Neural cell (in vitro differentiated cells): ENCODE results near the gene RBKS. TPM values are rescaled to one million over a fixed set of nuclear protein-coding genes. Genes with fewer than 3 reads are reported as not detected.

Experiments used
- H2AFZ ChIP-seq: fragments of 200-600, 300-800 bp; sonication (generic), shearing (Covaris generic); 2 replicates; pipeline ENCODE4 v1.6.0; 2014; ENCODE audit warnings: low read depth, mild to moderate bottlenecking, antibody characterized with exemption, low read length, moderate library complexity
- H3F3A ChIP-seq: fragments of 200-600 bp; shearing (Covaris generic); 2 replicates; pipeline ENCODE4 v1.6.1; 2016; ENCODE audit warnings: mild to moderate bottlenecking, moderate library complexity, mixed read lengths, antibody characterized with exemption, low read length; ENCODE audit not compliant: insufficient read depth, poor library complexity, severe bottlenecking
- H3K27ac ChIP-seq: fragments of 200-600, 300-800 bp; sonication (generic), shearing (Covaris generic); 2 replicates; pipeline ENCODE4 v1.5.1; 2014; ENCODE audit warnings: mild to moderate bottlenecking, low read length, moderate library complexity
- H3K27me3 ChIP-seq: fragments of 300-800, 200-600 bp; sonication (generic), shearing (Covaris generic); 2 replicates; pipeline ENCODE4 v1.6.0; 2014; ENCODE audit warnings: mild to moderate bottlenecking, low read depth, low read length, moderate library complexity; ENCODE audit not compliant: insufficient read depth
- H3K36me3 ChIP-seq: fragments of 300-800, 200-600 bp; sonication (generic), shearing (Covaris generic); 2 replicates; pipeline ENCODE4 v1.5.1; 2014; ENCODE audit warnings: mild to moderate bottlenecking, antibody characterized with exemption, low read length, moderate library complexity; ENCODE audit not compliant: insufficient read depth
- H3K4me2 ChIP-seq: fragments of 300-800, 200-600 bp; sonication (generic), shearing (Covaris generic); 2 replicates; pipeline ENCODE4 v1.6.0; 2014; ENCODE audit warnings: mild to moderate bottlenecking, low read length
- H3K4me3 ChIP-seq: fragments of 300-800, 200-600 bp; sonication (generic), shearing (Covaris generic); 2 replicates; pipeline ENCODE4 v1.5.1; 2014; ENCODE audit warnings: mild to moderate bottlenecking, low read length, moderate library complexity
- H3K79me2 ChIP-seq: fragments of 200-600 bp; shearing (Covaris generic); replicated peaks from 2 replicates; pipeline ENCODE4 v1.6.0; 2014; ENCODE audit warnings: mild to moderate bottlenecking, low read length, moderate library complexity; ENCODE audit not compliant: insufficient read depth
- H3K9ac ChIP-seq: fragments of 300-800, 200-600 bp; sonication (generic), shearing (Covaris generic); 2 replicates; pipeline ENCODE4 v1.6.1; 2016; ENCODE audit warnings: mild to moderate bottlenecking, low read length, mixed read lengths
- H3K9me2 ChIP-seq: fragments of 200-600 bp; shearing (Covaris generic); 2 replicates; pipeline ENCODE4 v1.6.1; 2016; ENCODE audit warnings: mild to moderate bottlenecking, low read length, mixed read lengths; ENCODE audit not compliant: insufficient read depth
- H3K9me3 ChIP-seq: fragments of 200-600, 300-800 bp; sonication (generic), shearing (Covaris generic); 2 replicates; pipeline ENCODE4 v1.6.1; 2016; ENCODE audit warnings: mild to moderate bottlenecking, mixed run types, low read length, moderate library complexity, mixed read lengths
- H4K20me1 ChIP-seq: fragments of 200-600 bp; shearing (Covaris generic); 2 replicates; pipeline ENCODE4 v1.6.1; 2016; ENCODE audit warnings: mild to moderate bottlenecking, mixed run types; ENCODE audit not compliant: insufficient read depth
- EP300 ChIP-seq: fragments of 450-650 bp; conservative IDR thresholded peaks from 2 replicates; pipeline ENCODE4 v1.6.1; 2014; ENCODE audit warnings: antibody characterized with exemption, mild to moderate bottlenecking, moderate library complexity; ENCODE audit not compliant: poor library complexity, severe bottlenecking
- EZH2 ChIP-seq: fragments of 200-600, 300-800 bp; shearing (Covaris generic), sonication (generic); IDR thresholded peaks from 2 replicates; pipeline ENCODE4 v1.6.1; 2014; ENCODE audit warnings: antibody characterized with exemption, low read length, borderline replicate concordance, mild to moderate bottlenecking; ENCODE audit not compliant: insufficient read depth, poor library complexity, severe bottlenecking
- MXI1 ChIP-seq: fragments of 450-650 bp; conservative IDR thresholded peaks from 2 replicates; pipeline ENCODE4 v1.6.1; 2014; ENCODE audit warnings: antibody characterized with exemption, mild to moderate bottlenecking; ENCODE audit not compliant: poor library complexity, severe bottlenecking
- POLR2AphosphoS5 ChIP-seq: IDR thresholded peaks from 2 replicates; pipeline ENCODE4 v1.6.1; 2012
- RAD21 ChIP-seq: fragments of 450-650 bp; conservative IDR thresholded peaks from 2 replicates; pipeline ENCODE4 v1.6.1; 2014; ENCODE audit warnings: antibody characterized with exemption, mild to moderate bottlenecking, moderate library complexity
- SMC3 ChIP-seq: fragments of 450-650 bp; conservative IDR thresholded peaks from 2 replicates; pipeline ENCODE4 v1.6.1; 2014; ENCODE audit warnings: antibody characterized with exemption, mild to moderate bottlenecking, moderate library complexity; ENCODE audit not compliant: poor library complexity
- TAF1 ChIP-seq: IDR thresholded peaks from 2 replicates; pipeline ENCODE4 v1.6.1; 2012; ENCODE audit warnings: low read depth
- polyA plus RNA-seq: library from polyadenylated mRNA; depleted of rRNA; stranded (reverse); fragments of >200 nt; gene quantifications from 2 replicates; pipeline ENCODE4 v1.2.3, GENCODE V29; 2014
- TF ChIP-seq, protein P1 (sequence below): IDR thresholded peaks from 2 replicates; pipeline ENCODE4 v1.6.1; 2012; ENCODE audit warnings: borderline replicate concordance
- TF ChIP-seq, protein P2 (sequence below): fragments of 450-650 bp; IDR thresholded peaks from 2 replicates; pipeline ENCODE4 v1.5.1; 2014; ENCODE audit warnings: antibody characterized with exemption, mild to moderate bottlenecking, moderate library complexity; ENCODE audit not compliant: poor library complexity, severe bottlenecking

RBKS gene
- polyA plus RNA-seq, 1 donor from 2014 or later = 5.4 TPM

DNA sequence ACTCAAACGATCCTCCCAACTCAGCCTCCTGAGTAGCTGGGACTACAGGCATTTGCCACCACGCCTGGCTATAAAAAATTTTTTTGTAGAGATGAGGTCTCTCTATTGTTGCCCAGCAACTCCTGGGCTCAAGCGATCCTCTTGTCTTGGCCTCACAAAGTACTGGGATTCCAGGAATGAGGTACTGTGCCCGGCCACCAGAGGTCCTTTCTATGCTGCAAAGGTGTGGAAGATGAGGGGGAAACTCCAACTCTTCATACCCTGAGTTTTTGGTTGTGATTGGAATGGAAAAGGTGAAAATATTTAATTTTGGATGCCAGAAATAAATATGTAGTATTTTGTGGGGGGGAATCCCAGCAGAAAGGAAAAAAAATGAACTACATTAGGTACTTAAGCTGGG, 82.7 kb downstream of the RBKS start:
- no peaks in the 10 kb centered on the region for H3K36me3 ChIP-seq
- H3K4me2 ChIP-seq = no peak overlapping the region
- no peak for TF ChIP-seq EP300
- no peak for TF ChIP-seq EZH2
- TF ChIP-seq, protein P1, sequence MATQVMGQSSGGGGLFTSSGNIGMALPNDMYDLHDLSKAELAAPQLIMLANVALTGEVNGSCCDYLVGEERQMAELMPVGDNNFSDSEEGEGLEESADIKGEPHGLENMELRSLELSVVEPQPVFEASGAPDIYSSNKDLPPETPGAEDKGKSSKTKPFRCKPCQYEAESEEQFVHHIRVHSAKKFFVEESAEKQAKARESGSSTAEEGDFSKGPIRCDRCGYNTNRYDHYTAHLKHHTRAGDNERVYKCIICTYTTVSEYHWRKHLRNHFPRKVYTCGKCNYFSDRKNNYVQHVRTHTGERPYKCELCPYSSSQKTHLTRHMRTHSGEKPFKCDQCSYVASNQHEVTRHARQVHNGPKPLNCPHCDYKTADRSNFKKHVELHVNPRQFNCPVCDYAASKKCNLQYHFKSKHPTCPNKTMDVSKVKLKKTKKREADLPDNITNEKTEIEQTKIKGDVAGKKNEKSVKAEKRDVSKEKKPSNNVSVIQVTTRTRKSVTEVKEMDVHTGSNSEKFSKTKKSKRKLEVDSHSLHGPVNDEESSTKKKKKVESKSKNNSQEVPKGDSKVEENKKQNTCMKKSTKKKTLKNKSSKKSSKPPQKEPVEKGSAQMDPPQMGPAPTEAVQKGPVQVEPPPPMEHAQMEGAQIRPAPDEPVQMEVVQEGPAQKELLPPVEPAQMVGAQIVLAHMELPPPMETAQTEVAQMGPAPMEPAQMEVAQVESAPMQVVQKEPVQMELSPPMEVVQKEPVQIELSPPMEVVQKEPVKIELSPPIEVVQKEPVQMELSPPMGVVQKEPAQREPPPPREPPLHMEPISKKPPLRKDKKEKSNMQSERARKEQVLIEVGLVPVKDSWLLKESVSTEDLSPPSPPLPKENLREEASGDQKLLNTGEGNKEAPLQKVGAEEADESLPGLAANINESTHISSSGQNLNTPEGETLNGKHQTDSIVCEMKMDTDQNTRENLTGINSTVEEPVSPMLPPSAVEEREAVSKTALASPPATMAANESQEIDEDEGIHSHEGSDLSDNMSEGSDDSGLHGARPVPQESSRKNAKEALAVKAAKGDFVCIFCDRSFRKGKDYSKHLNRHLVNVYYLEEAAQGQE = no peak

DNA sequence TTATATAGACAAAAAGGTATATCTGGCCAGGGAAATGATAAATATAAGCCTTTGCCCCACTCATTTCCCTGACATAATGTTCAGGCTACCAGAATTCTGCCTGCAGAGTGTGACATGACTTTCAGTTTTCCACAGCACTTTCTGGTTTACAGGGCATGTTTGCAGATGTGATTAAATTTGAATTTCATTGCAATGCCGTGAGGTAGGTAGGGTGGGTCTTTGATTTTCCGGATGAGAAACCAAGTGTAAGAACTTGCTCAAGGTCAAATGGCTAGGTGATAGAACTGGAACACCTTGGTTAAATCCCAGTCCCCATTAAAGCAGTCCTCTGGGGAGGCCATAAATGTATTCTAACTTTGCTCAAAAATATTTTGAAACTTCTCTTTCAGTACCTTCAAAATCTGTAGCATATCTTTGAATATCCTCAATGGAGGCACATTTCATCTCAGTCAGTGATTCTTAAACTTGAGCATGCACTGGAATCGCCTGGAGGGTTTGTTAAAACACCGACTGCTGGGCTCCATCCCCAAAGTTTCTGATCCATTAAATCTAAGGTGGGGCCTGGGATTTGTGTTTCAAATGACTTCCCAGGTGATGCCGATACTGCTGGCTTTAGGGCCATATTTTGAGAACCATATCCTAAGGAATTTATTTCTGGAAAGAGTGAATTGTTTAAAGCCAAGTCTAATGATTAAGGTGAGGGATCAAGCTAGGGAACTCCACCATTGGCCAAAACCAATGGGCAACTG, 83.7 kb downstream of the RBKS start:
- no peaks in the 10 kb centered on the region for H4K20me1 ChIP-seq
- TF ChIP-seq RAD21 = no peak
- TF ChIP-seq MXI1 = no peak
- no peak for TF ChIP-seq TAF1
- TF ChIP-seq EZH2 = no peak
- no peak for TF ChIP-seq POLR2AphosphoS5
- TF ChIP-seq SMC3 = no peak
- TF ChIP-seq, protein P1 = no peak
- no peak for TF ChIP-seq EP300
- TF ChIP-seq, protein P2, sequence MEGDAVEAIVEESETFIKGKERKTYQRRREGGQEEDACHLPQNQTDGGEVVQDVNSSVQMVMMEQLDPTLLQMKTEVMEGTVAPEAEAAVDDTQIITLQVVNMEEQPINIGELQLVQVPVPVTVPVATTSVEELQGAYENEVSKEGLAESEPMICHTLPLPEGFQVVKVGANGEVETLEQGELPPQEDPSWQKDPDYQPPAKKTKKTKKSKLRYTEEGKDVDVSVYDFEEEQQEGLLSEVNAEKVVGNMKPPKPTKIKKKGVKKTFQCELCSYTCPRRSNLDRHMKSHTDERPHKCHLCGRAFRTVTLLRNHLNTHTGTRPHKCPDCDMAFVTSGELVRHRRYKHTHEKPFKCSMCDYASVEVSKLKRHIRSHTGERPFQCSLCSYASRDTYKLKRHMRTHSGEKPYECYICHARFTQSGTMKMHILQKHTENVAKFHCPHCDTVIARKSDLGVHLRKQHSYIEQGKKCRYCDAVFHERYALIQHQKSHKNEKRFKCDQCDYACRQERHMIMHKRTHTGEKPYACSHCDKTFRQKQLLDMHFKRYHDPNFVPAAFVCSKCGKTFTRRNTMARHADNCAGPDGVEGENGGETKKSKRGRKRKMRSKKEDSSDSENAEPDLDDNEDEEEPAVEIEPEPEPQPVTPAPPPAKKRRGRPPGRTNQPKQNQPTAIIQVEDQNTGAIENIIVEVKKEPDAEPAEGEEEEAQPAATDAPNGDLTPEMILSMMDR = no peak
- H2AFZ ChIP-seq = no peak overlapping the region
- no peaks in the 10 kb centered on the region for H3F3A ChIP-seq
- no peaks in the 10 kb centered on the region for H3K27me3 ChIP-seq
- no peaks in the 10 kb centered on the region for H3K36me3 ChIP-seq
- H3K27ac ChIP-seq = no peak overlapping the region
- H3K4me2 ChIP-seq = no peak overlapping the region
- no peak overlapping the region for H3K4me3 ChIP-seq
- no peaks in the 10 kb centered on the region for H3K79me2 ChIP-seq
- no peaks in the 10 kb centered on the region for H3K9me2 ChIP-seq
- H3K9ac ChIP-seq = no peak overlapping the region
- H3K9me3 ChIP-seq = no peaks in the 10 kb centered on the region

More for the DNA sequence above, 82.7 kb downstream of the RBKS start:
- Histone ChIP-seq H3K27me3 (no peaks in the 10 kb centered on the region), H2AFZ (no peak overlapping the region), H3K79me2 (no peaks in the 10 kb centered on the region), H3K4me3 (no peak overlapping the region), H3K27ac (no peak overlapping the region), H3K9me3 (no peaks in the 10 kb centered on the region), H4K20me1 (no peaks in the 10 kb centered on the region), H3K9me2 (no peaks in the 10 kb centered on the region), H3F3A (no peaks in the 10 kb centered on the region), H3K9ac (no peak overlapping the region)
